Caco-2 (cell line): ENCODE data around the gene UBE2B. TPM values are rescaled to one million over a fixed set of nuclear protein-coding genes. Genes with fewer than 3 reads are reported as not detected.

Experiments
- BruUV-seq: library from RNA; stranded (reverse); fragments of 400-500 nt; replicated peaks from 2 replicates; lab custom pipeline; 2021; lab: Mats Ljungman, UMichigan
- CTCF ChIA-PET: fragments of 300-600 bp; sonication (Branson Sonifier 250); formaldehyde crosslinking; loops from one replicate; lab custom pipeline; 2022; ENCODE audit warnings: antibody characterized with exemption; lab: Charles Lee
- POLR2A ChIA-PET: fragments of 300-600 bp; sonication (Branson Sonifier 250); formaldehyde crosslinking; loops from one replicate; lab custom pipeline; 2022; ENCODE audit warnings: antibody characterized with exemption; lab: Charles Lee
- DNase-seq, 2 experiments: peaks; one replicate each; pipeline versions ENCODE4 v3.0.0 to v3.0.0-alpha.2; 2020 to 2022
- H3K27me3 ChIP-seq: replicated peaks from 2 replicates; pipeline ENCODE4 v1.6.0; 2011; ENCODE audit warnings: low read length; ENCODE audit not compliant: control insufficient read depth, insufficient read depth
- H3K36me3 ChIP-seq: 2 replicates; pipeline ENCODE4 v1.5.1; 2011; ENCODE audit warnings: low read length; ENCODE audit not compliant: control insufficient read depth, insufficient read depth
- H3K4me1 ChIP-seq: fragments of 250-450 bp; sonication (Bioruptor Pico); 2 replicates; pipeline ENCODE4 v1.5.1; 2020; ENCODE audit warnings: mild to moderate bottlenecking
- H3K4me3 ChIP-seq: 2 replicates; pipeline ENCODE4 v1.5.1; 2011; ENCODE audit warnings: low read depth, mild to moderate bottlenecking, control low read depth, low read length
- H3K9me3 ChIP-seq: fragments of 250-450 bp; sonication (Bioruptor Pico); 2 replicates; pipeline ENCODE4 v1.5.1; 2020; ENCODE audit warnings: mild to moderate bottlenecking, moderate library complexity
- H3K27ac Mint-ChIP-seq: one replicate; pipeline ENCODE4 v1.8.0; 2022; ENCODE audit warnings: mixed read lengths; ENCODE audit not compliant: unreplicated experiment
- H3K27me3 Mint-ChIP-seq: one replicate; pipeline ENCODE4 v1.8.0; 2022; ENCODE audit warnings: mixed read lengths; ENCODE audit not compliant: insufficient read depth, unreplicated experiment
- H3K36me3 Mint-ChIP-seq: one replicate; pipeline ENCODE4 v1.8.0; 2022; ENCODE audit warnings: mild to moderate bottlenecking, mixed read lengths; ENCODE audit not compliant: insufficient read depth, unreplicated experiment
- H3K4me1 Mint-ChIP-seq: one replicate; pipeline ENCODE4 v1.8.0; 2022; ENCODE audit warnings: low read depth, mixed read lengths; ENCODE audit not compliant: unreplicated experiment
- H3K4me3 Mint-ChIP-seq: one replicate; pipeline ENCODE4 v1.8.0; 2022; ENCODE audit warnings: mild to moderate bottlenecking, moderate library complexity, mixed read lengths; ENCODE audit not compliant: unreplicated experiment
- H3K9me3 Mint-ChIP-seq: one replicate; pipeline ENCODE4 v1.8.0; 2022; ENCODE audit warnings: mixed read lengths; ENCODE audit not compliant: unreplicated experiment
- intact Hi-C: fragments of 100-400 bp; cut with micrococcal nuclease; formaldehyde crosslinking; loops from one replicate; pipeline ENCODE4 v1.10.0; 2022; ENCODE audit not compliant: unreplicated experiment
- total RNA-seq: library from RNA; stranded (reverse); gene quantifications from 2 replicates; pipeline ENCODE4 v1.2.3, GENCODE V29; 2022
- TF ChIP-seq, protein P1 (sequence below), 2 experiments: fragments of 200-600 bp in 1 of 2; IDR thresholded peaks; 1 replicate in 1 of 2; 2 replicates in 1 of 2; pipeline versions ENCODE4 v1.5.1 to v1.8.0; 2011 to 2022; ENCODE audit warnings: antibody characterized with exemption in 1 of 2, control low read depth in 1 of 2, inconsistent platforms in 1 of 2, low read depth in 1 of 2, low read length in 1 of 2, mild to moderate bottlenecking in 1 of 2, moderate library complexity in 1 of 2; ENCODE audit not compliant: insufficient read depth in 1 of 2, severe bottlenecking in 1 of 2, unreplicated experiment in 1 of 2

The UBE2B gene
- total RNA-seq, 1 experiment from 2014 or later: 78.9 TPM

DNA sequence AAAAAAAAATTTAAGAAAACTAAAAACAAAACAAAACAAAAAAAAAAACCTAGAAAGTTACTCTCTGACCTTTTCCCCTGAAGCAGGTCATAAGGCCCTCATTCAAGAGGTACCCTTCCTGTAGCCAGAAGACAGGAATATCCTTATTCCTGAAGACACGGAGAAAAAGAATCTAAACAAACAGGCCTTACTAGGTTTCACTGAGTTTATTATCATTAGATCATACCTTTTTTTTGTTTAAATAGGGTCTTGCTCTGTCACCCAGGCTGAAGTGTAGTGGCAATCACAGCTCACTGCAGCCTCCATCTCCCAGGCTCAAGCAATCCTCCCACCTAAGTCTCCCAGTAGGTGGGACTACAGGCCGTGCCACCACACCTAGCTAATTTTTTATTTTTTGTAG, 52.0 kb downstream of the UBE2B start:
- no peaks in the 10 kb centered on the region for H3K27me3 Mint-ChIP-seq
- H3K9me3 Mint-ChIP-seq: peaks cover 11% of the 10 kb centered on the region
- CTCF ChIA-PET: no interaction called here
- H3K4me3 Mint-ChIP-seq: no peak overlapping the region
- H3K4me3 ChIP-seq: no peak overlapping the region
- no peaks in the 10 kb centered on the region for H3K27me3 ChIP-seq
- BruUV-seq: no TSS peak
- POLR2A ChIA-PET: no interaction called here
- intact Hi-C loops: no loop called here
- H3K9me3 ChIP-seq: peaks cover 21% of the 10 kb centered on the region
- H3K36me3 ChIP-seq: no peaks in the 10 kb centered on the region
- DNase-seq: peak in 1 of 2 experiments; percentile 23
- H3K36me3 Mint-ChIP-seq: peaks cover 4% of the 10 kb centered on the region
- peaks cover 10% of the 10 kb centered on the region for H3K4me1 ChIP-seq
- TF ChIP-seq, protein P1, sequence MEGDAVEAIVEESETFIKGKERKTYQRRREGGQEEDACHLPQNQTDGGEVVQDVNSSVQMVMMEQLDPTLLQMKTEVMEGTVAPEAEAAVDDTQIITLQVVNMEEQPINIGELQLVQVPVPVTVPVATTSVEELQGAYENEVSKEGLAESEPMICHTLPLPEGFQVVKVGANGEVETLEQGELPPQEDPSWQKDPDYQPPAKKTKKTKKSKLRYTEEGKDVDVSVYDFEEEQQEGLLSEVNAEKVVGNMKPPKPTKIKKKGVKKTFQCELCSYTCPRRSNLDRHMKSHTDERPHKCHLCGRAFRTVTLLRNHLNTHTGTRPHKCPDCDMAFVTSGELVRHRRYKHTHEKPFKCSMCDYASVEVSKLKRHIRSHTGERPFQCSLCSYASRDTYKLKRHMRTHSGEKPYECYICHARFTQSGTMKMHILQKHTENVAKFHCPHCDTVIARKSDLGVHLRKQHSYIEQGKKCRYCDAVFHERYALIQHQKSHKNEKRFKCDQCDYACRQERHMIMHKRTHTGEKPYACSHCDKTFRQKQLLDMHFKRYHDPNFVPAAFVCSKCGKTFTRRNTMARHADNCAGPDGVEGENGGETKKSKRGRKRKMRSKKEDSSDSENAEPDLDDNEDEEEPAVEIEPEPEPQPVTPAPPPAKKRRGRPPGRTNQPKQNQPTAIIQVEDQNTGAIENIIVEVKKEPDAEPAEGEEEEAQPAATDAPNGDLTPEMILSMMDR (IDR thresholded peaks at IDR 0.05; ENCODE audit: insufficient read depth in 1 of 2, low read depth in 1 of 2, low read length in 1 of 2, severe bottlenecking in 1 of 2, unreplicated experiment in 1 of 2): no peak
- no peak overlapping the region for H3K27ac Mint-ChIP-seq
- peaks cover 8% of the 10 kb centered on the region for H3K4me1 Mint-ChIP-seq

DNA sequence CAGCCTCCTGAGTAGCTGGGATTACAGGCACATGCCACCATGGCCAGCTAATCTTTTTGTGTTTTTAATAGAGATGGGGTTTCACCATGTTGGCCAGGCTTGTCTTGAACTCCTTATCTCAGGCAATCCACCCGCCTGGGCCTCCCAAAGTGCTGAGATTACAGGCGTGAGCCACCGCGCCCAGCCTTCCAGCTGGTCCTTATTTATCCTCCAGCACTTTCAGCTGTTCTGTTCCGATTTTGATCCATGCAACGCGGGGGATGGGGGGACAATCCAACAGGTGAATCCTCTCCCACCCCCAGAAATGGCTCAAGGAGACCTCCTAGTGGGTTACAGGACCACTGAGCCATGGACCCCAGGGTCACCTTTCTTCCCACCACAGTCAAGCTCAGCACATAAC, 55.0 kb downstream of the UBE2B start:
- DNase-seq: no peak
- H3K9me3 Mint-ChIP-seq: peaks cover 10% of the 10 kb centered on the region
- TF ChIP-seq, protein P1 (IDR thresholded peaks at IDR 0.05; ENCODE audit: insufficient read depth in 1 of 2, low read depth in 1 of 2, low read length in 1 of 2, severe bottlenecking in 1 of 2, unreplicated experiment in 1 of 2): no peak
- H3K36me3 Mint-ChIP-seq: peaks cover 4% of the 10 kb centered on the region
- peaks cover 8% of the 10 kb centered on the region for H3K4me1 Mint-ChIP-seq
- H3K4me3 Mint-ChIP-seq: no peak overlapping the region
- H3K4me1 ChIP-seq: no peaks in the 10 kb centered on the region
- no peak overlapping the region for H3K27ac Mint-ChIP-seq
- intact Hi-C loops: no loop called here
- H3K27me3 Mint-ChIP-seq: no peaks in the 10 kb centered on the region
- BruUV-seq: no TSS peak
- ChIA-PET CTCF (no interaction called here), POLR2A (interaction anchor here (0.6 kb wide), 1 partner anchor 182 kb away, joined by 3 read pairs; no protein-coding TSS in a partner anchor)
- H3K36me3 ChIP-seq: no peaks in the 10 kb centered on the region
- H3K27me3 ChIP-seq: no peaks in the 10 kb centered on the region
- H3K9me3 ChIP-seq: no peaks in the 10 kb centered on the region
- no peak overlapping the region for H3K4me3 ChIP-seq

DNA sequence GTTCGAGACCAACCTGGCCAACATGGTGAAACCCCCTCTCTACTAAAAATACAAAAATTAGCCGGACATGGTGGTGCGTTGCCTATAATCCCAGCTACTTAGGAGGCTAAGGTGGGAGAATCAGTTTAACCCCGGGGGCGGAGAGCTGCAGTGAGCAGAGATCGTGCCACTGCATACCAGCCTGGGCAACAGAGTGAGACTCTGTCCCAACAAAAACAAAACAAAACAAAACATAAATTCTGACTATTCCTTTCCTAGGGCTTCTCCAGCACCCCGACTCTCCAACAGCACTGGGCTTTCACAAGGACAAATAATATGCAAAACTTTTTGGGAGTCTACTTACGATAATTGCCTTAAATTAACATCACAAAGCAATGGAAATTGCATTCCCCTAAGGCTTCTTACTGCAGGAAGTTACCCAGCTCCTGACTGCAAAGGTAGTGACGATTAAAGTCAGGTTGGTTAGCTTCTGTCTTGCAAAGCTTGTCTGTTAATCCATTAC, 56.2 kb downstream of the UBE2B start:
- Histone ChIP-seq H3K27me3 (no peaks in the 10 kb centered on the region), H3K4me1 (no peaks in the 10 kb centered on the region), H3K36me3 (no peaks in the 10 kb centered on the region), H3K9me3 (no peaks in the 10 kb centered on the region), H3K4me3 (no peak overlapping the region)
- POLR2A ChIA-PET: interaction anchor here (1.0 kb wide), 1 partner anchor 9 kb away, joined by 5 read pairs; no protein-coding TSS in a partner anchor
- Mint-ChIP-seq H3K4me1 (peaks cover 2% of the 10 kb centered on the region), H3K9me3 (no peaks in the 10 kb centered on the region), H3K4me3 (no peak overlapping the region), H3K27me3 (no peaks in the 10 kb centered on the region), H3K27ac (no peak overlapping the region), H3K36me3 (no peaks in the 10 kb centered on the region)
- no peak for DNase-seq
- BruUV-seq: no TSS peak
- CTCF ChIA-PET: interaction anchor here (1.4 kb wide), 1 partner anchor 12 kb away, joined by 3 read pairs; no protein-coding TSS in a partner anchor
- TF ChIP-seq, protein P1 (IDR thresholded peaks at IDR 0.05; ENCODE audit: insufficient read depth in 1 of 2, low read depth in 1 of 2, low read length in 1 of 2, severe bottlenecking in 1 of 2, unreplicated experiment in 1 of 2): no peak
- intact Hi-C loops: no loop called here
